Stimulated activated CD4-positive, alpha-beta T cell treated with anti-CD3 and anti-CD28 coated beads, TNF-alpha, amount 100 ng/mL, for 1 hour (primary cell): ENCODE data around the gene UPB1.

ENCODE experiments used
- DNase-seq, 3 donors: peaks; one replicate each; pipeline ENCODE4 v3.0.0-alpha.2; 2020; ENCODE audit warnings: low read depth in 3 of 3, low spot score in 1 of 3

Gene UPB1

GRCh38 chr22:24563246-24563645 lies 68.1 kb downstream of the UPB1 start:
- DNase-seq = no peak

DNA sequence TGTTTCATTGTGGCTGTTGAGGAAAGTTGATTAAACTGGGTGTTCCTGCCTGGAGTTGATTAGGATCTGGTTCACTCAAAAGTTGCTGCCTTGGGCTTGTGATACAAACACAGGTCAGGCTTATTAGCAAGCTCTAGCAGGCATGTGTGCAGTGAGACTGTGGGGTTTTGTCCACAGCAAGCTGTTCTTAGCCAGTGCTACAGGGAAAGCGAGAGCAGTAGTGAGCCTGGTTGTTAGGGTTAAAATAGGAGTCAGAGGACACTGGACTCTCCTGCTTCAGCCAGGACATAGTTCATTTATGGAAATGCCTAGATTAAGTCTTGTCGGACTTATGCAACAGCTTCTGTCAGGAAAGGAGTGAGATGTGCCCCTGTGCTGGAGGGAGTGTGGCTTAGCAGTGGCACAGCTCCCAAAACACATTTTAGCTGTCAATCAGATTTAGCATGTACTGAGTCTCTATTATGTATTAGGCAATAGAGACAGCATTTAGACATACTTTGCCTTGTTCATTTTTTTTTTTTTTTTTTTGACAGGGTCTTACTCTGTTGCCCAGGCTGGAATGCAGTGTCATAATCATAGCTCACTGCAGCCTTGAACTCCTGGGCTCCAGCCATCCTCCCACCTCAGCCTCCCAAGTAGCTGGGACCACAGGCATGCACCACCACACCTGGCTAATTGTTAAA lies 69.4 kb downstream of the UPB1 start:
- no peak for DNase-seq

GRCh38 chr22:24565077-24565476 lies 69.9 kb downstream of the UPB1 start:
- no peak for DNase-seq

GRCh38 chr22:24566899-24567511 lies 71.9 kb downstream of the UPB1 start:
- DNase-seq = no peak

DNA sequence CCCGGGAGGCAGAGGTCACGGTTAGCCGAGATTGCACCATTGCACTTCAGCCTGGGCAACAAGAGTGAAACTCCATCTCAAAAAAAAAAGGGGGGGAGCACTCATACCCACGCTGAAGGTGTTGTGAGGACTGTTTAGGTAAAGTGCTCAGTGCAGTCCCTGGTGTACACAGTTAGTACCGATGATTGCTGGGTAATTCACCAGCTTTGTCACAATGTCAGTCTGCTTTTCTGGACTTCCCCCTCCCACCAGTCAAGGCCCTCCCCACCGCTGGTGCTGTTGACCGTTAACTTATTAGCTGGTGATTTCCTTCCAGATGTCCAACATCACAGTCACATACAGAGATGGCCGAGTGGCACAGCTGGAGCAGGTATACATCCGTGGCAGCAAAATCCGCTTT lies 72.5 kb downstream of the UPB1 start:
- no peak for DNase-seq

DNA sequence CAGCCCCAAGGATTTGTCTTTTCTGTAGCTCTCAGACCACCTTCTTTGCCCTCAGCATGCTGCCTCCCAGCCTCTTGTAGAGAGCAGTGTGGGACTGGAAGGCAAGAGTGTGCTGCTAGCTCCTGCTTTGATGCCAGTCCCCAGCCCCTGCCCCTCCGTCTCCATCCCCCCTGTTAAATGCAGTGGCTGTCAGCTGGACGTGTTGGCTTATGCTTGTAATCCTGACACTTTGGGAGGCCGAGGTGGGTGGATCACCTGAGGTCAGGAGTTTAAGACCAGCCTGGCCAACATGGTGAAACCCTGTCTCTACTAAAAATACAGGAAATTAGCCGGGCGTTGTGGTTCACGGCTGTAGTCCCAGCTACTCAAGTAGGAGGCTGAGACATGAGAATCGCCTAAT lies 76.1 kb downstream of the UPB1 start:
- no peak for DNase-seq

- no peak for DNase-seq
Measured at GRCh38 chr22:24576778-24577177, 81.6 kb downstream of the UPB1 start.
